ENCODE data around the gene PAX5. TPM values are rescaled to one million over a fixed set of nuclear protein-coding genes. Genes with fewer than 3 reads are reported as not detected.

Gene PAX5
- total and polyA plus RNA-seq, 2 donors (not counting 1 experiment from before 2014, with no cell fraction given) = 196 to 275 TPM

- peaks cover 0 to 3% (median 0%) of the 10 kb centered on the region in 3 donors for H3K9me3 ChIP-seq (ENCODE audit: control extremely low read depth in 1 of 3, control insufficient read depth in 2 of 3, insufficient read depth in 1 of 3, low read length in 2 of 3)
- intact Hi-C loops (cut with micrococcal nuclease) = no loop called here
- no peak overlapping the region for H3K4me2 ChIP-seq (replicated peaks; ENCODE audit: low read depth, low read length, poor library complexity, severe bottlenecking)
- ChIA-PET CTCF (interaction anchor here (0.7 to 5.2 kb wide), 2 partner anchors 8 to 308 kb away, joined by 3 to 44 read pairs; no protein-coding TSS in a partner anchor), POLR2A (no interaction called here)
- Mint-ChIP-seq H3K27ac (peak overlapping the region; percentile 88), H3K4me3 (no peak overlapping the region), H3K27me3 (no peaks in the 10 kb centered on the region), H3K9me3 (ENCODE audit: insufficient read depth) (no peaks in the 10 kb centered on the region), H3K4me1 (peaks cover 62% of the 10 kb centered on the region)
- no peaks in the 10 kb centered on the region for H3K27me3 ChIP-seq (replicated peaks in 1 of 4; ENCODE audit: control extremely low read depth in 1 of 4, control insufficient read depth in 3 of 4, insufficient read depth in 4 of 4, low read length in 3 of 4)
- DNase-seq (no peak), ATAC-seq (ENCODE audit: low read depth) (no peak)
- 95% methylated on average over 31 of the region's 31 CpGs for WGBS (ENCODE audit: insufficient coverage)
- H3K27ac ChIP-seq (ENCODE audit: low read length in 2 of 2) = peak overlapping the region in 1 of 2 donors; percentile 40
- H3K79me2 ChIP-seq (ENCODE audit: control insufficient read depth, insufficient read depth, low read length) = peaks cover 97% of the 10 kb centered on the region
- H3K36me3 ChIP-seq (replicated peaks in 1 of 2; ENCODE audit: control extremely low read depth in 1 of 2, control insufficient read depth in 1 of 2, extremely low read depth in 1 of 2, insufficient read depth in 2 of 2, low read length in 1 of 2) = peaks cover 0 to 81% of the 10 kb centered on the region in 2 experiments
- no peak overlapping the region for H2AFZ ChIP-seq (ENCODE audit: insufficient read depth, low read depth, low read length, poor library complexity, severe bottlenecking)
- TF ChIP-seq EZH2 (IDR thresholded peaks at IDR 0.05; ENCODE audit: borderline replicate concordance, insufficient read depth, low read depth, low read length, poor library complexity, severe bottlenecking) = no peak
- TF ChIP-seq, protein P1, sequence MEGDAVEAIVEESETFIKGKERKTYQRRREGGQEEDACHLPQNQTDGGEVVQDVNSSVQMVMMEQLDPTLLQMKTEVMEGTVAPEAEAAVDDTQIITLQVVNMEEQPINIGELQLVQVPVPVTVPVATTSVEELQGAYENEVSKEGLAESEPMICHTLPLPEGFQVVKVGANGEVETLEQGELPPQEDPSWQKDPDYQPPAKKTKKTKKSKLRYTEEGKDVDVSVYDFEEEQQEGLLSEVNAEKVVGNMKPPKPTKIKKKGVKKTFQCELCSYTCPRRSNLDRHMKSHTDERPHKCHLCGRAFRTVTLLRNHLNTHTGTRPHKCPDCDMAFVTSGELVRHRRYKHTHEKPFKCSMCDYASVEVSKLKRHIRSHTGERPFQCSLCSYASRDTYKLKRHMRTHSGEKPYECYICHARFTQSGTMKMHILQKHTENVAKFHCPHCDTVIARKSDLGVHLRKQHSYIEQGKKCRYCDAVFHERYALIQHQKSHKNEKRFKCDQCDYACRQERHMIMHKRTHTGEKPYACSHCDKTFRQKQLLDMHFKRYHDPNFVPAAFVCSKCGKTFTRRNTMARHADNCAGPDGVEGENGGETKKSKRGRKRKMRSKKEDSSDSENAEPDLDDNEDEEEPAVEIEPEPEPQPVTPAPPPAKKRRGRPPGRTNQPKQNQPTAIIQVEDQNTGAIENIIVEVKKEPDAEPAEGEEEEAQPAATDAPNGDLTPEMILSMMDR (IDR thresholded peaks at IDR 0.05) = no peak
- peaks cover 22 to 37% of the 10 kb centered on the region in 2 donors for H3K4me1 ChIP-seq (ENCODE audit: control insufficient read depth in 2 of 2, insufficient read depth in 2 of 2, low read length in 2 of 2)
- H4K20me1 ChIP-seq (ENCODE audit: control insufficient read depth, insufficient read depth, low read length, poor library complexity, severe bottlenecking) = peaks cover 90% of the 10 kb centered on the region
- no peak overlapping the region for H3K4me3 ChIP-seq (ENCODE audit: control extremely low read depth in 1 of 5, extremely low read depth in 1 of 5, insufficient read depth in 1 of 5, low read depth in 2 of 5, low read length in 4 of 5)
- H3K9ac ChIP-seq (ENCODE audit: low read length) = no peak overlapping the region
Observed at GRCh38 chr9:36881743-36882441, 152.2 kb downstream of the PAX5 start.

- 92% methylated on average over 9 of the region's 14 CpGs for WGBS (ENCODE audit: insufficient coverage)
- peaks cover 90% of the 10 kb centered on the region for H4K20me1 ChIP-seq (ENCODE audit: control insufficient read depth, insufficient read depth, low read length, poor library complexity, severe bottlenecking)
- TF ChIP-seq EZH2 (IDR thresholded peaks at IDR 0.05; ENCODE audit: borderline replicate concordance, insufficient read depth, low read depth, low read length, poor library complexity, severe bottlenecking) = no peak
- TF ChIP-seq, protein P1 (IDR thresholded peaks at IDR 0.05) = no peak
- H3K27ac ChIP-seq (ENCODE audit: low read length in 2 of 2) = no peak overlapping the region
- Mint-ChIP-seq H3K27ac (peak overlapping the region; percentile 61), H3K4me3 (no peak overlapping the region), H3K9me3 (ENCODE audit: insufficient read depth) (no peaks in the 10 kb centered on the region), H3K27me3 (no peaks in the 10 kb centered on the region), H3K4me1 (peaks cover 62% of the 10 kb centered on the region)
- H3K4me3 ChIP-seq (ENCODE audit: control extremely low read depth in 1 of 5, extremely low read depth in 1 of 5, insufficient read depth in 1 of 5, low read depth in 2 of 5, low read length in 4 of 5) = no peak overlapping the region
- peaks cover 28 to 42% of the 10 kb centered on the region in 2 donors for H3K4me1 ChIP-seq (ENCODE audit: control insufficient read depth in 2 of 2, insufficient read depth in 2 of 2, low read length in 2 of 2)
- no peak overlapping the region for H2AFZ ChIP-seq (ENCODE audit: insufficient read depth, low read depth, low read length, poor library complexity, severe bottlenecking)
- H3K79me2 ChIP-seq (ENCODE audit: control insufficient read depth, insufficient read depth, low read length) = peaks cover 97% of the 10 kb centered on the region
- no peak overlapping the region for H3K9ac ChIP-seq (ENCODE audit: low read length)
- H3K4me2 ChIP-seq (replicated peaks; ENCODE audit: low read depth, low read length, poor library complexity, severe bottlenecking) = no peak overlapping the region
- no peak for ATAC-seq (ENCODE audit: low read depth)
- peaks cover 0 to 3% (median 0%) of the 10 kb centered on the region in 3 donors for H3K9me3 ChIP-seq (ENCODE audit: control extremely low read depth in 1 of 3, control insufficient read depth in 2 of 3, insufficient read depth in 1 of 3, low read length in 2 of 3)
- POLR2A ChIA-PET = no interaction called here
- intact Hi-C loops (cut with micrococcal nuclease) = no loop called here
- no peaks in the 10 kb centered on the region for H3K27me3 ChIP-seq (replicated peaks in 1 of 4; ENCODE audit: control extremely low read depth in 1 of 4, control insufficient read depth in 3 of 4, insufficient read depth in 4 of 4, low read length in 3 of 4)
- DNase-seq = no peak
- CTCF ChIA-PET = no interaction called here
- H3K36me3 ChIP-seq (replicated peaks in 1 of 2; ENCODE audit: control extremely low read depth in 1 of 2, control insufficient read depth in 1 of 2, extremely low read depth in 1 of 2, insufficient read depth in 2 of 2, low read length in 1 of 2) = peaks cover 0 to 85% of the 10 kb centered on the region in 2 experiments
Observed at GRCh38 chr9:36881316-36881715, 152.8 kb downstream of the PAX5 start.

All from B cell (primary cell).